Measurements from ENCODE around the gene MRFAP1. TPM values are rescaled to one million over a fixed set of nuclear protein-coding genes. Genes with fewer than 3 reads are reported as not detected.

MRFAP1 gene
- total RNA-seq, 1 donor from 2014 or later, result 178 TPM

GRCh38 chr4:6684656-6685055 lies 44.2 kb downstream of the MRFAP1 start:
- no peaks in the 10 kb centered on the region for H3K36me3 Mint-ChIP-seq
- peaks cover 13% of the 10 kb centered on the region for H3K9me3 Mint-ChIP-seq
- Histone ChIP-seq H3K4me3 (no peak overlapping the region), H3F3A (ENCODE audit: low read depth) (no peaks in the 10 kb centered on the region), H3K36me3 (no peaks in the 10 kb centered on the region), H3K9ac (no peak overlapping the region), H3K4me2 (no peak overlapping the region), H3K4me1 (no peaks in the 10 kb centered on the region), H3K9me3 (ENCODE audit: low read depth) (no peaks in the 10 kb centered on the region), H3K27me3 (no peaks in the 10 kb centered on the region), H3K79me2 (ENCODE audit: low read depth) (no peaks in the 10 kb centered on the region), H3K27ac (no peak overlapping the region), H2AFZ (replicated peaks) (no peak overlapping the region), H4K20me1 (ENCODE audit: low read depth) (no peaks in the 10 kb centered on the region)
- no peak for TF ChIP-seq EZH2 (IDR thresholded peaks at IDR 0.05)
- no peak for TF ChIP-seq CTCF (IDR thresholded peaks at IDR 0.05)
- no peak for TF ChIP-seq EZH2phosphoT487 (IDR thresholded peaks at IDR 0.05)
- H3K27ac Mint-ChIP-seq, result no peak overlapping the region
- H3K4me3 Mint-ChIP-seq, result no peak overlapping the region
- no peak for DNase-seq (ENCODE audit: low spot score)
- H3K4me1 Mint-ChIP-seq, result peaks cover 15% of the 10 kb centered on the region
- H3K27me3 Mint-ChIP-seq (ENCODE audit: insufficient read depth, low read depth), result peaks cover 10% of the 10 kb centered on the region

GRCh38 chr4:6686104-6686787 lies 45.8 kb downstream of the MRFAP1 start:
- Mint-ChIP-seq H3K27ac (no peak overlapping the region), H3K4me1 (peaks cover 22% of the 10 kb centered on the region), H3K36me3 (no peaks in the 10 kb centered on the region), H3K27me3 (ENCODE audit: insufficient read depth, low read depth) (peaks cover 11% of the 10 kb centered on the region), H3K4me3 (no peak overlapping the region), H3K9me3 (peaks cover 13% of the 10 kb centered on the region)
- no peak for TF ChIP-seq CTCF (IDR thresholded peaks at IDR 0.05)
- no peak for TF ChIP-seq EZH2 (IDR thresholded peaks at IDR 0.05)
- no peak for TF ChIP-seq EZH2phosphoT487 (IDR thresholded peaks at IDR 0.05)
- Histone ChIP-seq H3K27ac (no peak overlapping the region), H3K4me2 (no peak overlapping the region), H2AFZ (replicated peaks) (no peak overlapping the region), H3K79me2 (ENCODE audit: low read depth) (no peaks in the 10 kb centered on the region), H3K27me3 (no peaks in the 10 kb centered on the region), H3K4me1 (no peaks in the 10 kb centered on the region), H3K4me3 (no peak overlapping the region), H3K9ac (no peak overlapping the region), H3K9me3 (ENCODE audit: low read depth) (no peaks in the 10 kb centered on the region), H3K36me3 (no peaks in the 10 kb centered on the region), H3F3A (ENCODE audit: low read depth) (no peaks in the 10 kb centered on the region), H4K20me1 (ENCODE audit: low read depth) (no peaks in the 10 kb centered on the region)
- no peak for DNase-seq (ENCODE audit: low spot score)

- Histone ChIP-seq H3K4me1 (no peaks in the 10 kb centered on the region), H4K20me1 (ENCODE audit: low read depth) (no peaks in the 10 kb centered on the region), H3K27me3 (no peaks in the 10 kb centered on the region), H3K27ac (no peak overlapping the region), H3K79me2 (ENCODE audit: low read depth) (no peaks in the 10 kb centered on the region), H3K36me3 (no peaks in the 10 kb centered on the region), H3F3A (ENCODE audit: low read depth) (no peaks in the 10 kb centered on the region), H3K4me2 (no peak overlapping the region), H3K9me3 (ENCODE audit: low read depth) (no peaks in the 10 kb centered on the region), H3K4me3 (no peak overlapping the region), H2AFZ (replicated peaks) (no peak overlapping the region), H3K9ac (no peak overlapping the region)
- H3K27me3 Mint-ChIP-seq (ENCODE audit: insufficient read depth, low read depth), result peaks cover 11% of the 10 kb centered on the region
- no peaks in the 10 kb centered on the region for H3K36me3 Mint-ChIP-seq
- peaks cover 13% of the 10 kb centered on the region for H3K9me3 Mint-ChIP-seq
- TF ChIP-seq EZH2 (IDR thresholded peaks at IDR 0.05), result no peak
- no peak for TF ChIP-seq EZH2phosphoT487 (IDR thresholded peaks at IDR 0.05)
- TF ChIP-seq CTCF (IDR thresholded peaks at IDR 0.05), result no peak
- no peak overlapping the region for H3K4me3 Mint-ChIP-seq
- peaks cover 24% of the 10 kb centered on the region for H3K4me1 Mint-ChIP-seq
- H3K27ac Mint-ChIP-seq, result no peak overlapping the region
- no peak for DNase-seq (ENCODE audit: low spot score)
Observed at GRCh38 chr4:6687947-6688878, 47.7 kb downstream of the MRFAP1 start.

Data from neural progenitor cell (in vitro differentiated cells).